Large intestine (tissue), 3 donors: ENCODE data around the gene PIGS. TPM values are rescaled to one million over a fixed set of nuclear protein-coding genes. Genes with fewer than 3 reads are reported as not detected.

Experiments
- DNase-seq, 2 donors: peaks; one replicate each; pipeline versions ENCODE4 v3.0.0 to v3.0.0-alpha.2; 2013
- H3K27ac ChIP-seq: one replicate; pipeline ENCODE4 v1.5.1; 2013; ENCODE audit warnings: low read length
- H3K27me3 ChIP-seq: 2 replicates; pipeline ENCODE4 v1.6.1; 2013; ENCODE audit warnings: low read length; ENCODE audit not compliant: control insufficient read depth, insufficient read depth
- H3K36me3 ChIP-seq: 2 replicates; pipeline ENCODE4 v1.6.1; 2013; ENCODE audit warnings: low read length; ENCODE audit not compliant: control insufficient read depth, insufficient read depth
- H3K4me1 ChIP-seq: one replicate; pipeline ENCODE4 v1.6.1; 2013; ENCODE audit warnings: low read length; ENCODE audit not compliant: control insufficient read depth, insufficient read depth
- H3K4me3 ChIP-seq: one replicate; pipeline ENCODE4 v1.5.1; 2013; ENCODE audit warnings: low read length
- H3K9me3 ChIP-seq: one replicate; pipeline ENCODE4 v1.6.1; 2013; ENCODE audit warnings: mild to moderate bottlenecking, low read depth, low read length, moderate library complexity; ENCODE audit not compliant: control insufficient read depth
- WGBS: methylation state at CpG from one replicate; pipeline ENCODE4 v1.1.5; 2013; ENCODE audit warnings: low lambda C conversion rate; ENCODE audit not compliant: insufficient coverage; 5-methylcytosine and 5-hydroxymethylcytosine counted together
- polyA plus RNA-seq: library from polyadenylated mRNA; unstranded; fragments of 120-200 nt; gene quantifications from one replicate; pipeline ENCODE4 v1.2.1, GENCODE V29; 2013

The PIGS gene
- polyA plus RNA-seq, 1 donor = 88.7 TPM

- Histone ChIP-seq H3K4me1 (peaks cover 23% of the 10 kb centered on the region), H3K27me3 (no peaks in the 10 kb centered on the region)
- no peak for DNase-seq
Observed at GRCh38 chr17:28573040-28573380, 1.7 kb upstream of the PIGS start.

GRCh38 chr17:28572259-28573039 lies 1.1 kb upstream of the PIGS start:
- WGBS = no CpG with 5 or more reads among the region's 5 CpGs
- no peaks in the 10 kb centered on the region for H3K9me3 ChIP-seq
- DNase-seq = peak in 1 of 2 donors; percentile 43
- H3K4me1 ChIP-seq = peaks cover 23% of the 10 kb centered on the region
- H3K27ac ChIP-seq = peak overlapping the region; percentile 38
- no peaks in the 10 kb centered on the region for H3K27me3 ChIP-seq
- H3K4me3 ChIP-seq = peak overlapping the region; percentile 83
- H3K36me3 ChIP-seq = no peaks in the 10 kb centered on the region

More at GRCh38 chr17:28573040-28573380, 1.7 kb upstream of the PIGS start:
- Histone ChIP-seq H3K4me3 (no peak overlapping the region), H3K9me3 (no peaks in the 10 kb centered on the region), H3K27ac (no peak overlapping the region), H3K36me3 (peaks cover 4% of the 10 kb centered on the region)

DNA sequence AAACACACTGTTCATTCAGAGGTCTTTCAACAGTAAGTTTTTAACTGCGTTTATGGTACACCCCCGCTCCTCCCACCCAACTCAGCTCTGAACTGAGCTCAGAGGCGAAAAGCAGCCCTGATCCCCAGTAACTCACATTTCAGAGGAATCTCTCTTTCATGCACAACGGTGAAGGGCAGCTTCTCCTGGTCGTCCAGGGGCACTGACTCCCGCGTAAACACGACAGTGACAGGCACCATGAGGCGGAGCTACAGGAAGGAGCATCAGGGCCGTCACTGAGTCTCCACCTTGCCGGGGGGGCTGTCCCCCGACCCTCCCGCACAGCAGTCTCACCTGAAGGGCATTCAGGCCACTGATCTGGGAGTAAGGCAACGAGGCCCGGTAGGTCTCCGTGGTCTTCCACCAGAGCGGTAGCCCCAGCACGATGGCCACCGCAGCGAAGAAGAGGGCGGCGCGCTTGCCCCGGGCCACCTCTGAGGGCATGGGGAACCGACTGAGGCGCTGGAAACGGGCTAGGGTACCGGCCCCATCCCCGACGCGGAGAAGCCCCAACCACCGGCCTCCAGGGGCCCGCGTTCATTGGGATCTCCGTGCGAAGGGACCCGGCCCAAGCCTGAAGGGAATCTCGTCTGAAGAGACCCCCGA lies 486 bp downstream of the PIGS start:
- H3K4me1 ChIP-seq = peaks cover 21% of the 10 kb centered on the region
- H3K4me3 ChIP-seq = peak overlapping the region; percentile 83
- H3K27me3 ChIP-seq = no peaks in the 10 kb centered on the region
- no peaks in the 10 kb centered on the region for H3K9me3 ChIP-seq
- peak overlapping the region; percentile 44 for H3K27ac ChIP-seq
- no CpG with 5 or more reads among the region's 39 CpGs for WGBS
- H3K36me3 ChIP-seq = peaks cover 3% of the 10 kb centered on the region
- DNase-seq = peak in 1 of 2 donors; percentile 47

DNA sequence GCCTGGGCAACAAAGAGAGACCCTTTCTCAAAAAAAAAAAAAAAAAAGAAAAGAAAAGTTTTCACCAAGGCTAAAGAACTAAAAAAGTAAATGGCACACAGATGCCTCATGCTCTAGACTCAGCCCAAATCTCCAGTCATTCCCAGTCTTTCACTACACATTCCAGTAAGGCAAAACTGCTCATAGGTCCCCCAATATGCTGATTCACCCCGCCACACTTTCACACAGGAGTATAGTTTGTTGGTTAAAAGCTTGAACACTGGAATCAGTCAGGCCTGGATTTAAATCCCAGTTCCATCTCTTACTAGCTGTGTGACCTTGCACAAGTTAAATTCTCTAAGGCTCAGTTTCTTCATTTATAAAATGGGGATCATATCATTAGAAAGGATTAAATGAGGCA lies 1.9 kb downstream of the PIGS start:
- Histone ChIP-seq H3K27me3 (no peaks in the 10 kb centered on the region), H3K27ac (no peak overlapping the region), H3K4me3 (no peak overlapping the region), H3K9me3 (no peaks in the 10 kb centered on the region), H3K4me1 (peaks cover 21% of the 10 kb centered on the region), H3K36me3 (peaks cover 3% of the 10 kb centered on the region)
- no peak for DNase-seq
- no CpG with 5 or more reads among the region's 1 CpG for WGBS

GRCh38 chr17:28567604-28568003 lies 3.7 kb downstream of the PIGS start:
- Histone ChIP-seq H3K36me3 (peaks cover 12% of the 10 kb centered on the region), H3K4me3 (no peak overlapping the region), H3K27ac (no peak overlapping the region), H3K9me3 (no peaks in the 10 kb centered on the region), H3K27me3 (no peaks in the 10 kb centered on the region), H3K4me1 (peaks cover 13% of the 10 kb centered on the region)
- 86% methylated on average over 3 of the region's 3 CpGs for WGBS
- DNase-seq = no peak

- no peak overlapping the region for H3K27ac ChIP-seq
Observed at GRCh38 chr17:28563475-28563874, 7.8 kb downstream of the PIGS start.

GRCh38 chr17:28555022-28555421 lies 16.3 kb downstream of the PIGS start:
- WGBS = 100% methylated on average over 1 of the region's 3 CpGs

More at GRCh38 chr17:28563475-28563874, 7.8 kb downstream of the PIGS start:
- Histone ChIP-seq H3K9me3 (no peaks in the 10 kb centered on the region), H3K27me3 (no peaks in the 10 kb centered on the region), H3K36me3 (peaks cover 41% of the 10 kb centered on the region), H3K4me3 (no peak overlapping the region), H3K4me1 (no peaks in the 10 kb centered on the region)
- no peak for DNase-seq
- no CpG with 5 or more reads among the region's 3 CpGs for WGBS

DNA sequence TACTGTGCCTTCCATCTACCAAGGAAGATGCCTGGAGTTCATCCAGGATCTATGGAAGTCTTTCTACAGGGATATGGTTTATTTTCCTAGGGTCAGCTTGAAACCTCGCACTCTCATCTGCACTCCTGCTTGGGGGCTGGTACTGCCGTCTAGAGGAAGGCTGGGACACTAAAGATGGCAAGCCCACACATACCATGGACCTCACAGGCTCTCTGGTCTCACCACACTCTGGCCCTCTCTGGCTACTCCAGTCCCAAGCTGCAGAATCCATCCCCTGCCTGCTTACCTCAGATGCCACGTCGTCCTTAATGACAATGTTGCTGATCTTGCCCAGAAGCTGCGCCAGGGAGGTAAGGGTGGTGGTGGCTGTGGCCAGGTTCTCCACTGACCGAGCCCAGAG lies 16.8 kb downstream of the PIGS start:
- Histone ChIP-seq H3K27me3 (no peaks in the 10 kb centered on the region), H3K36me3 (peaks cover 55% of the 10 kb centered on the region), H3K4me1 (peaks cover 44% of the 10 kb centered on the region), H3K4me3 (no peak overlapping the region), H3K27ac (peak overlapping the region; percentile 54), H3K9me3 (no peaks in the 10 kb centered on the region)
- no CpG with 5 or more reads among the region's 6 CpGs for WGBS
- DNase-seq = no peak

More at GRCh38 chr17:28555022-28555421, 16.3 kb downstream of the PIGS start:
- Histone ChIP-seq H3K9me3 (no peaks in the 10 kb centered on the region), H3K36me3 (peaks cover 60% of the 10 kb centered on the region), H3K4me3 (no peak overlapping the region), H3K4me1 (peaks cover 40% of the 10 kb centered on the region), H3K27me3 (no peaks in the 10 kb centered on the region), H3K27ac (no peak overlapping the region)
- DNase-seq = no peak

DNA sequence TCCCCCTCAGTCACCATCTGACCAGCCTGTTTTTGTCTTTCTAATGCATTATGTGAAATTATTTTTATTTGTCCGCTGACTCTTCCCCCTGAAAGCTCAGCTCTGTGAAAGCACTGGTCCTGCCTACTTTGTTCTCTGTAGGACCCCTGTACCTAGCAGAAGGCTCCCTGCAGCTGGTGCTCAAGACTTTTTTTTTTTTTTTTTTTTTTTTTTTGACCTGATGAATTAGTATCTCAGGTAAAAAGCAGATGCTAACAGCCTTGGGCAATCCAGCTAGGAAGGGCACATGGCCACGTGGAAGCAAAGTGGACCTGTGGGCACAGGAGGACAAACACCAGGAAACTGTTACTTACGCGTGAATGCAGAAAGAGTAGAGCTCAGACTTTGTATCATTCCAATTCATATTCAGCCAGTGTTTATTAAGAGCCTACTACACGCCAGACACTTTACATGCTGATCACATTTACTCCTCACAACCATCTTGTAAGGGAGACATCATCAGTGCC lies 18.3 kb downstream of the PIGS start:
- DNase-seq = peak in 1 of 2 donors; percentile 50
- Histone ChIP-seq H3K4me1 (peaks cover 57% of the 10 kb centered on the region), H3K27ac (peak overlapping the region; percentile 76), H3K4me3 (peak overlapping the region; percentile 27), H3K9me3 (no peaks in the 10 kb centered on the region), H3K36me3 (peaks cover 42% of the 10 kb centered on the region), H3K27me3 (no peaks in the 10 kb centered on the region)
- WGBS = 80% methylated on average over 1 of the region's 5 CpGs

- WGBS = no CpG with 5 or more reads among the region's 67 CpGs
- Histone ChIP-seq H3K4me3 (peak within 1 kb of the TSS; percentile 67), H3K9me3 (no peaks in the 10 kb centered on the region), H3K4me1 (peaks cover 61% of the 10 kb centered on the region), H3K36me3 (peaks cover 37% of the 10 kb centered on the region), H3K27ac (peak within 1 kb of the TSS; percentile 76), H3K27me3 (no peaks in the 10 kb centered on the region)
- DNase-seq = peak; percentile 64 to 84
Observed at GRCh38 chr17:28552176-28552999, 18.9 kb downstream of the PIGS start, which contains the start of gene UNC119. UNC119 (minus strand) TSS chr17:28552624; CDS start chr17:28552557, 67 bp downstream.
